Common myeloid progenitor, CD34-positive (primary cell): Measurements from ENCODE around the gene GMIP.

Source experiments
- CTCF ChIA-PET: fragments of 350-600 bp; sonication (Branson Sonifier 250); formaldehyde crosslinking; loops from one replicate; lab custom pipeline; 2021; ENCODE audit warnings: antibody characterized with exemption; lab: Charles Lee
- POLR2A ChIA-PET: fragments of 350-600 bp; sonication (Branson Sonifier 250); formaldehyde crosslinking; loops from one replicate; lab custom pipeline; 2021; ENCODE audit warnings: antibody characterized with exemption; lab: Charles Lee
- DNase-seq, 3 donors: peaks; one replicate each; pipeline versions ENCODE4 v3.0.0 to v3.0.0-alpha.2; 2013
- H3K27ac ChIP-seq, 2 experiments: 1 replicate in 1 of 2; 2 replicates in 1 of 2; pipeline ENCODE4 v1.7.0; 2013; ENCODE audit warnings: inconsistent platforms in 2 of 2, low read length in 2 of 2, mild to moderate bottlenecking in 2 of 2, low read depth in 1 of 2, moderate library complexity in 1 of 2; ENCODE audit not compliant: severe bottlenecking in 2 of 2, insufficient read depth in 1 of 2, poor library complexity in 1 of 2
- H3K27me3 ChIP-seq, 5 experiments: replicated peaks in 2 of 5; 1 replicate in 3 of 5; 2 replicates in 2 of 5; pipeline versions ENCODE4 v1.6.1 to v1.7.0; 2013; ENCODE audit warnings: low read length in 4 of 5, mild to moderate bottlenecking in 2 of 5, moderate library complexity in 2 of 5, inconsistent platforms in 1 of 5; ENCODE audit not compliant: insufficient read depth in 5 of 5, control insufficient read depth in 4 of 5
- H3K36me3 ChIP-seq, 4 experiments: 1 replicate in 2 of 4; 2 replicates in 2 of 4; pipeline versions ENCODE4 v1.6.1 to v1.7.0; 2013; ENCODE audit warnings: low read length in 3 of 4, control low read depth in 1 of 4, mild to moderate bottlenecking in 1 of 4; ENCODE audit not compliant: control insufficient read depth in 4 of 4, insufficient read depth in 4 of 4
- H3K4me1 ChIP-seq, 4 experiments: 1 replicate in 3 of 4; 2 replicates in 1 of 4; pipeline versions ENCODE4 v1.6.1 to v1.7.1; 2013; ENCODE audit warnings: low read length in 3 of 4, mild to moderate bottlenecking in 3 of 4, control low read depth in 1 of 4, inconsistent platforms in 1 of 4, moderate library complexity in 1 of 4; ENCODE audit not compliant: control insufficient read depth in 4 of 4, insufficient read depth in 4 of 4; ENCODE audit errors: control extremely low read depth in 1 of 4
- H3K4me3 ChIP-seq, 7 experiments: 1 replicate in 4 of 7; 2 replicates in 3 of 7; pipeline versions ENCODE4 v1.5.1 to v1.7.0; 2013; ENCODE audit warnings: mild to moderate bottlenecking in 7 of 7, low read length in 6 of 7, moderate library complexity in 6 of 7, inconsistent platforms in 2 of 7, low read depth in 2 of 7, control low read depth in 1 of 7; ENCODE audit not compliant: insufficient read depth in 4 of 7, control insufficient read depth in 1 of 7; ENCODE audit errors: extremely low read depth in 1 of 7
- H3K9me3 ChIP-seq, 5 experiments: 1 replicate in 4 of 5; 2 replicates in 1 of 5; pipeline versions ENCODE4 v1.6.1 to v1.7.1; 2013; ENCODE audit warnings: low read length in 4 of 5, mild to moderate bottlenecking in 2 of 5, inconsistent platforms in 1 of 5, low read depth in 1 of 5, moderate library complexity in 1 of 5; ENCODE audit not compliant: control insufficient read depth in 4 of 5, insufficient read depth in 2 of 5; ENCODE audit errors: control extremely low read depth in 1 of 5
- WGBS: methylation state at CpG from one replicate; pipeline ENCODE4 v1.1.5; 2013; ENCODE audit not compliant: insufficient coverage; 5-methylcytosine and 5-hydroxymethylcytosine counted together

Gene GMIP

DNA sequence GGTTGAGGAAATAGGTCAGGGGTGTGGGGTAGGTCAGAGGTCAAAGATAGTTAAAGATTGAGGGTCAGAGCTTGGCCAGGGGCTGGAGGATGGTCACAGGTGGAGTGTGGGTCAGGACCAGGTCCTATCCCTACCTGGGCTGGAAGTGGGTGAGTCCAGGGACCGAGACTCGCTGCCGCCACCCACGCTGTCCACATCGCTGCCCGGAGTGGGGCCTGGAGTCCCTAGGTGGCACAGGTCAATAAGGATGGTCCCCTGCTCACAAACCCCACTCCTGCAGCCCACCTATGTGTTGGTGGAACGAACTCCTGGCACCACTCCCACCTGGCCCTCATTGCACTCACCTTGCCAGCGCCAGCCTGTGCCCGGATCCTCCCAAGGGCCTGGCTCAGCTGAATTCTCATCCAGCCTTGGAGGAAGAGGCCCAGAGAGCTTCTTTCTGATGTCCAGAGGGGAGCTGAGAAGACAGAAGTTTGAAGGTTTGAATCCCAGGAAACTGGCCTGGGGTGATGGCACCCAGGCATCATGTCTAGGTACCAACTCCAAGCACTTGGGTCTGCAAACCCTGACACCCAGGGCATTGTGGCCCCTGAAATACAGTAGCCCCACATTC lies 6.8 kb downstream of the GMIP start:
- WGBS = 98% methylated on average over 7 of the region's 9 CpGs
- POLR2A ChIA-PET = no interaction called here
- CTCF ChIA-PET = no interaction called here

GRCh38 chr19:19635313-19635702 lies 8.1 kb downstream of the GMIP start:
- Histone ChIP-seq H3K36me3 (peaks cover 12 to 66% (median 51%) of the 10 kb centered on the region in 4 experiments), H3K27ac (no peak overlapping the region), H3K27me3 (no peaks in the 10 kb centered on the region), H3K4me1 (no peaks in the 10 kb centered on the region), H3K4me3 (no peak overlapping the region), H3K9me3 (no peaks in the 10 kb centered on the region)
- CTCF ChIA-PET = interaction anchor here (1.7 kb wide), 1 partner anchor 103 kb away, joined by 3 read pairs; no protein-coding TSS in a partner anchor
- 93% methylated on average over 14 of the region's 14 CpGs for WGBS
- POLR2A ChIA-PET = interaction anchor here (0.7 kb wide), 1 partner anchor 473 kb away, joined by 3 read pairs; no protein-coding TSS in a partner anchor
- no peak for DNase-seq

More for the DNA sequence above, 6.8 kb downstream of the GMIP start:
- peaks cover 12 to 66% (median 46%) of the 10 kb centered on the region in 4 experiments for H3K36me3 ChIP-seq
- no peaks in the 10 kb centered on the region for H3K27me3 ChIP-seq
- H3K4me1 ChIP-seq = peaks cover 0 to 1% (median under 1%) of the 10 kb centered on the region in 4 experiments
- no peak overlapping the region for H3K27ac ChIP-seq
- no peaks in the 10 kb centered on the region for H3K9me3 ChIP-seq
- no peak for DNase-seq
- H3K4me3 ChIP-seq = no peak overlapping the region

DNA sequence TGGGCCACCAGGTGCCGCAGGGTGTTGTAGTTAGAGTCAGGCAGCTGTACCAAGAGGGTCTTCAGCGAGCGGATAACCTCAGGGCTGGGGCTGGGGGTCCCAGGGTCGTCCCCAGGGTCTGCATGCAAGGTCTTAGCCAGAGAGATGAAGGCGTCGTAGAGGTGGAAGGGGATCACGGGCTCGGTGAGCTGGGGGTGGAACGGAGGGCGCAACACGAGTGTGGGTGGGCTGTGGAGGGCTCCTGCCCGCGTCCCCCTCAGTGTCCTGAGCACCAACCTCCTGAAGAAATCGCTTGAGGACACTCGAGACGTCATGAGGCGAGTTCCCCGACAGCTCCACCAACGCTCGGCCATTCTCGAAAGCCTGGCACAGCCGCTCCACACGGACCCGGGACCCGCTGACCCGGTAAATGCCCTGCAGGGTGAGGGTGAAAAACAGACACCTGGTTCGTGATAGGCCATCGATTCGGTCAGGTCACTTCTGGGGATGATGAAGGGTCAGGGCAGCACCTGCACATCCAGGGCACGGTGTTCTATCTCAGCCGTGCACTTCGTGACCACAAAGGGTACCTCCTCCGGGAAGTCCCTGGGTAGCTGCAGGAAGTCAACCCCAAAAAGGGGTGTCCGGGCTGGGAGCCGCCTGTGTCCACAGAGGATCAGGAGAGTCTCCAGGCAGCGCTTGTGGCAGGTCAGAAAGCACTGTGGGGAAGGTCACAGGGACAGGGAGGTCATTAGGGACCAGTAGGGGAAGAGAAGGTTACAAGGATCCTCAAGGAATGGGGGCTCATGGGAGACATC lies 8.7 kb downstream of the GMIP start:
- 95% methylated on average over 33 of the region's 36 CpGs for WGBS
- H3K4me3 ChIP-seq = no peak overlapping the region
- POLR2A ChIA-PET = no interaction called here
- no peaks in the 10 kb centered on the region for H3K9me3 ChIP-seq
- H3K4me1 ChIP-seq = no peaks in the 10 kb centered on the region
- H3K27me3 ChIP-seq = no peaks in the 10 kb centered on the region
- peaks cover 14 to 65% (median 48%) of the 10 kb centered on the region in 4 experiments for H3K36me3 ChIP-seq
- CTCF ChIA-PET = interaction anchor here (1.6 to 1.7 kb wide), 2 partner anchors 9 to 102 kb away, joined by 3 read pairs; partner anchors contain the start of gene GMIP
- no peak for DNase-seq
- no peak overlapping the region for H3K27ac ChIP-seq

DNA sequence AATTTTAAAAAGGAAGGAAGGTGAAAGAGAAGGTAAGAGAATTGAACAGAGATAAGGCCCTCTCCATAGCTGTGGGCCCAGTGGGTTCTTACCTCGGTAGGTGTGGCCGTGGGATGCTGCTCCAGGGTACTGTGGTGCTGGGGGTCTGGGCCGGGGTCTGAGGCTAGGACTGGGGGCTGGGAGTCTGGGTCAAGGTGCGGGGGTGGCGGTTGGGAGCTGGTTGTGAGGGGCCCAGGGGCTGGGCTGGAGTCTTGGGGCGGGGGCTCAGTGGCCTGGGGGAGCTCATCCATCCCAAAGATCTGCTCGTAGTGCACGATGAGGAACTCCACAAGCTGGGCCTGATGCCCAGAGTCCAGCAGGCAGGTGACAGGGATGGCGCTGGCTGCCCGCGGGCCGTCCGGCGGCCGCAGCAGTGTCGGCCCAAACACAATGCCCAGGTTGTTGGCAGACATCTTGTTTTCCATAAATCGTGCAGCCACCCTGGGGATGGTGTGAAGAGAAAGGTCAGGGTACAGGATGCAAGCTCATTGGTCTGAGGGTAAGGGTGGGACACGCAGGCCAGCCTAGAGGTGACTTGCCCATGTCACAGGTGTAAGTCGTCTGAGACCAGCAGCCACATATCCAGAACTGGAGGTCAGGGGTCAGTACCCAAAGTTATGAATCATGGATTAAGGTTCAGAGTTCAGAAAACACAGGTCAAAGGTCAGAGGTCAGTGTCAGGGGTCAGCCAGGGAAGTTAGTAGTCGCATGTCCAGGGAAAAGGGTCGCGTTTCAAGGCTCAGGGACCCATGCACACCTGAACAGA lies 9.5 kb downstream of the GMIP start:
- H3K27ac ChIP-seq = no peak overlapping the region
- H3K27me3 ChIP-seq = no peaks in the 10 kb centered on the region
- peaks cover 14 to 67% (median 46%) of the 10 kb centered on the region in 4 experiments for H3K36me3 ChIP-seq
- no peaks in the 10 kb centered on the region for H3K9me3 ChIP-seq
- H3K4me1 ChIP-seq = peaks cover 0 to under 1% (median 0%) of the 10 kb centered on the region in 4 experiments
- ChIA-PET POLR2A (no interaction called here), CTCF (interaction anchor here (0.6 to 1.6 kb wide), 3 partner anchors 10 to 102 kb away, joined by 3 to 4 read pairs (median 3); partner anchors contain the start of gene GMIP)
- WGBS = 95% methylated on average over 22 of the region's 22 CpGs
- DNase-seq = no peak
- H3K4me3 ChIP-seq = no peak overlapping the region

DNA sequence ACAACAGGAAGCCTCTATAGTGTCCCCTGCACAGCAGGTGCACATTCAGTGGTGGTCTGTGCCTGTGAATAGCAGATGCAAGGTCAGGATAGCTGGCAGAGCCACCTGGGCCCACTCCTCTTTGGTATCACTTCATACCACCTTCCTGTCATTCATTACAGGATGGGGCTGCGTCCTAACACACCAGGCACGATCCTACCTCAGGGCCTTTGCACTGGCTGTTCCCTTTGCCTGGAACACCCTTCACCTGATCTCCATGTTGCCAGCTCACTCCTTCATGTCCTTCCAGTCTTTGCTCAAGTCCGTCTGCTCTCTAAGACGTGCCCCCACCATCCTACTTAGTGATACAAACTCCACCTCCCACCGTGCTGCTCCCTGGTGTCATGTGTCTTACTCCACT lies 10.8 kb downstream of the GMIP start:
- Histone ChIP-seq H3K4me1 (peaks cover 0 to 10% (median 8%) of the 10 kb centered on the region in 4 experiments), H3K27me3 (no peaks in the 10 kb centered on the region), H3K9me3 (no peaks in the 10 kb centered on the region), H3K27ac (no peak overlapping the region), H3K36me3 (peaks cover 14 to 60% (median 43%) of the 10 kb centered on the region in 4 experiments), H3K4me3 (no peak overlapping the region)
- DNase-seq = no peak
- POLR2A ChIA-PET = no interaction called here
- WGBS = 100% methylated on average over 3 of the region's 5 CpGs
- CTCF ChIA-PET = interaction anchor here (1.5 kb wide), 1 partner anchor 100 kb away, joined by 4 read pairs; no protein-coding TSS in a partner anchor

DNA sequence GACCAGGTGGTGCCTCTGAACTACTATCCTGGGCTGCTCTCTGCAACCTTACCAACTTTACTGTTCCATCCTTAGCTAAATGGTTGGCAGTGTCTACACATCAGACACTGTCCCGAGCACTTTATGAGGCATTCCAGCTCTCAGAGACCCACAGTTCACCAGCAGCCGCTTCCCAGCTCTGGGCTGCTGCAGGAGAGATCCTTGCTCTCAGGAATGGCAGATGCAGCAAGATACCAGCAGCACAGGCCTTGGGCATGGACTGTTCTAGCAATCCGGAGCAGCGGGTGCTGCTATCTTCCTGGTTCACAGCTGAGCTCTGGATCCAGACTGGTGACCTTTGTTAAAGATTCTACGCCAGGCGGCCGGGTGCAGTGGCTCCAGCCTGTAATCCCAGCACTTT lies 12.1 kb downstream of the GMIP start:
- no peaks in the 10 kb centered on the region for H3K9me3 ChIP-seq
- no peaks in the 10 kb centered on the region for H3K27me3 ChIP-seq
- 98% methylated on average over 6 of the region's 7 CpGs for WGBS
- POLR2A ChIA-PET = no interaction called here
- H3K27ac ChIP-seq = no peak overlapping the region
- CTCF ChIA-PET = interaction anchor here (1.0 kb wide), 1 partner anchor 9 kb away, joined by 5 read pairs; no protein-coding TSS in a partner anchor
- no peak for DNase-seq
- peaks cover 0 to 16% (median 13%) of the 10 kb centered on the region in 4 experiments for H3K4me1 ChIP-seq
- no peak overlapping the region for H3K4me3 ChIP-seq
- peaks cover 14 to 49% (median 35%) of the 10 kb centered on the region in 4 experiments for H3K36me3 ChIP-seq
